ENCODE measurements around the gene MTERF1. TPM values are rescaled to one million over a fixed set of nuclear protein-coding genes. Genes with fewer than 3 reads are reported as not detected.

Gene MTERF1, protein sequence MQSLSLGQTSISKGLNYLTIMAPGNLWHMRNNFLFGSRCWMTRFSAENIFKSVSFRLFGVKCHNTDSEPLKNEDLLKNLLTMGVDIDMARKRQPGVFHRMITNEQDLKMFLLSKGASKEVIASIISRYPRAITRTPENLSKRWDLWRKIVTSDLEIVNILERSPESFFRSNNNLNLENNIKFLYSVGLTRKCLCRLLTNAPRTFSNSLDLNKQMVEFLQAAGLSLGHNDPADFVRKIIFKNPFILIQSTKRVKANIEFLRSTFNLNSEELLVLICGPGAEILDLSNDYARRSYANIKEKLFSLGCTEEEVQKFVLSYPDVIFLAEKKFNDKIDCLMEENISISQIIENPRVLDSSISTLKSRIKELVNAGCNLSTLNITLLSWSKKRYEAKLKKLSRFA
- 19.3 TPM for total RNA-seq
- 21.2 TPM for polyA plus RNA-seq
- long read RNA-seq, donor 1, result 0 reads
- long read RNA-seq, donor 2, result 0 reads
- long read RNA-seq, donor 3, transcript MTERF1-201 (3 exons, 1,997 nt), result major isoform, 6 of 8 reads
- long read RNA-seq, donor 3, partial matches to known transcripts, result 0 of 8 reads
- long read RNA-seq, donor 3, other reads (novel, unspliced or antisense), result 0 of 8 reads
- long read RNA-seq, donor 4, partial matches to known transcripts, result 0 of 5 reads
- long read RNA-seq, donor 4, other reads (novel, unspliced or antisense), result 0 of 5 reads
- long read RNA-seq, donor 5, transcript MTERF1-201 (3 exons, 1,997 nt), result major isoform, 5 of 9 reads
- long read RNA-seq, donor 5, partial matches to known transcripts, result 0 of 9 reads
- long read RNA-seq, donor 5, other reads (novel, unspliced or antisense), result 0 of 9 reads
- long read RNA-seq, donor 6, partial matches to known transcripts, result 0 of 6 reads
- long read RNA-seq, donor 6, other reads (novel, unspliced or antisense), result 0 of 6 reads
- long read RNA-seq, donor 7, transcript MTERF1-201 (3 exons, 1,997 nt), result major isoform, 13 of 17 reads
- long read RNA-seq, donor 7, partial matches to known transcripts, result 0 of 17 reads
- long read RNA-seq, donor 7, other reads (novel, unspliced or antisense), result 0 of 17 reads
- long read RNA-seq, donor 8, partial matches to known transcripts, result 0 of 2 reads
- long read RNA-seq, donor 8, other reads (novel, unspliced or antisense), result 0 of 2 reads
- long read RNA-seq, donor 9, partial matches to known transcripts, result 0 of 4 reads
- long read RNA-seq, donor 9, other reads (novel, unspliced or antisense), result 0 of 4 reads
- long read RNA-seq, donor 10, transcript MTERF1-201 (3 exons, 1,997 nt), result major isoform, 6 of 11 reads
- long read RNA-seq, donor 10, partial matches to known transcripts, result 0 of 11 reads
- long read RNA-seq, donor 10, other reads (novel, unspliced or antisense), result 0 of 11 reads

DNA sequence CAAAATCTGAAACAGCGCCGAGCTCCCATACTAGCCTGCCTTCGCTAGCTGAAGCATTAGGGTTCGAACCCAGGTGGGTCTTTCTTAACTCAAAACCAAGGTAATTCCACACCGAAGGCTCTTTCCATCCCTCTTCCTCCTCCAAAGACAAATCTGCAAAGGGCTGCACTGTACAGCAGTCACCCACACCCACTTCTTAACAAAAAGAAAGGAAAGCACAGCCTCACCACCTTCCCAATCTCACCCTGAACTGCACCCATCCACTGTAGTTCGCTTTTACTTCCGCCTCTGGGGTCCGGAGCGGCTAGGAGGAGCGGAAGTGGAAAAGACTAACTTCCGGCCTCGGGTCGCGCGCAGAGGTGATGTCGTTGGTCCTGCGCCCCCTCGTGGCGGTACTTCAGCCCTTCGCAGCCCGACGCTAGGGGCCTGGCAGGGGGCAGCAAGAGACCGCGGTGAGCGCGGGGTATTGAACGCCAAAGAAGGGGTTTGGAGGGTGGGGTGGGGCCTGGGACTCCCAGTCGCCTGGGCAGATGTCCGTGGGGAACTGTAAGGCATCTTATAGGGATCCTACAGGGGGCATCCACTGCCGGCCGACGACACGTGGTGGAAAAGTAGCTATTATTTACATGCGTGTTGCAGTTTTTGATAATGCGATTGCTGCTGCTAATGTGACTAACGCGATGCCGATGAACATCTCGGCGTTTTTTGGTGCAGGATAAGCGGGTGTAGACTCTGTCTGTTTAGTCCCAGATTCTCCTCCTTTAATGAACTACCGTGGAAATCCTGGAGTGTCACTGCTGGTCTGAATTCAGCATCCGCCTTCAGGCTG, at the start of gene MTERF1:
Gene MTERF1, minus strand, starts transcription at position 290 of the 829 bp plus-strand sequence. CDS start 619 bp downstream, outside the sequence.
- peak; percentile 85 to 97 (median 93) for DNase-seq (ENCODE audit: low read depth in 6 of 9, low spot score in 9 of 9)

DNA sequence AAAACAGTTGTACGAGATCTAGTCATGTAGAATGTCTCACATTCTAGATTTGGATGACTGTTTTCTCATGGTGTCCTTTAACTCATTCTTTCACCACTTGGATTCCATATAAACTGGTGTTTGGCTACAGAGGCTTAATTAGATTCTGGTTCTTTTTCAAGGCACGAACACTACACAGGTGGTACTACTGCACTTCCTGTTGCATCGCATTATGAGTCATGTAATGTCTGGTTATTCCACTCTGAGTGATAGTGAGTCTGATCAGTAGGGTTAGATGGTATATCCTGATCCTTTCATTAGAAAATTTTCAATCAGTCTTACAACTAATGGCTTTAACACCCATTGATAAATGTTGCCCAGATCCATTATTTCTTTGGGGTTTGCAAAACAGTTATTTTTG, 49.0 kb upstream of the MTERF1 start:
- no peak for DNase-seq (ENCODE audit: low read depth in 6 of 9, low spot score in 9 of 9)
- Histone ChIP-seq H3K9me3 (ENCODE audit: control insufficient read depth in 2 of 2, insufficient read depth in 1 of 2, low read length in 1 of 2) (no peaks in the 10 kb centered on the region), H3K36me3 (ENCODE audit: control insufficient read depth in 2 of 2, insufficient read depth in 2 of 2, low read length in 1 of 2) (no peaks in the 10 kb centered on the region), H3K27me3 (ENCODE audit: control insufficient read depth in 2 of 2, insufficient read depth in 1 of 2, low read length in 1 of 2) (no peaks in the 10 kb centered on the region), H3K4me1 (ENCODE audit: control insufficient read depth in 2 of 2, insufficient read depth in 2 of 2, low read length in 2 of 2) (no peaks in the 10 kb centered on the region), H3K27ac (ENCODE audit: low read depth in 1 of 2, low read length in 1 of 2) (no peak overlapping the region), H3K4me3 (ENCODE audit: low read length in 2 of 2) (no peak overlapping the region)
- 90% methylated on average over 3 of the region's 3 CpGs for WGBS

More for the DNA sequence above, at the start of gene MTERF1:
- H3K4me3 ChIP-seq (ENCODE audit: low read length in 2 of 2), result peak within 1 kb of the TSS; percentile 71 to 93
- H3K36me3 ChIP-seq (ENCODE audit: control insufficient read depth in 2 of 2, insufficient read depth in 2 of 2, low read length in 1 of 2), result peaks cover 0 to 4% of the 10 kb centered on the region in 2 donors
- H3K9me3 ChIP-seq (ENCODE audit: control insufficient read depth in 2 of 2, insufficient read depth in 1 of 2, low read length in 1 of 2), result peaks cover 0 to 7% of the 10 kb centered on the region in 2 donors
- peaks cover 6 to 10% of the 10 kb centered on the region in 2 donors for H3K4me1 ChIP-seq (ENCODE audit: control insufficient read depth in 2 of 2, insufficient read depth in 2 of 2, low read length in 2 of 2)
- 5% methylated on average over 43 of the region's 43 CpGs for WGBS
- H3K27me3 ChIP-seq (ENCODE audit: control insufficient read depth in 2 of 2, insufficient read depth in 1 of 2, low read length in 1 of 2), result no peaks in the 10 kb centered on the region
- peak within 1 kb of the TSS; percentile 54 to 81 for H3K27ac ChIP-seq (ENCODE audit: low read depth in 1 of 2, low read length in 1 of 2)

DNA sequence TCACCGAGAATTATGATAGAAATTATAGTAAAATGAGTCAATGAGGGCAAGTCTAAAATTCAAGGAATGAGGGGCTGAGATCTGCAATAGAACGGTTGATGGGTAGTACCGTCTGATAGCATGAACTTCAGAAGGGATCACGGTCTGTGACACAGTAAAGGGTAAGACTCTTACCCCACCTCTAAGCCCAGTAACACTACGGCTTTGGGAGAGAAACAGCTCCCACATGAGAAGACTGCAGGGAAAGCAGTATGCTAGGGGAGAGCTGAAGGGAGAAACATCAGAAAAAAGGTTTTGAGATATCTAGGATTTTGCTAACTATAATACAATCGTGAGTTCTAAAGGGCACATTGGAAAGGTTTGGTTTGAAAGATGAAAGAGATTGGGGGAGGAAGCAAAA, 47.4 kb upstream of the MTERF1 start:
- Histone ChIP-seq H3K4me1 (ENCODE audit: control insufficient read depth in 2 of 2, insufficient read depth in 2 of 2, low read length in 2 of 2) (no peaks in the 10 kb centered on the region), H3K36me3 (ENCODE audit: control insufficient read depth in 2 of 2, insufficient read depth in 2 of 2, low read length in 1 of 2) (no peaks in the 10 kb centered on the region), H3K4me3 (ENCODE audit: low read length in 2 of 2) (no peak overlapping the region), H3K9me3 (ENCODE audit: control insufficient read depth in 2 of 2, insufficient read depth in 1 of 2, low read length in 1 of 2) (no peaks in the 10 kb centered on the region), H3K27me3 (ENCODE audit: control insufficient read depth in 2 of 2, insufficient read depth in 1 of 2, low read length in 1 of 2) (no peaks in the 10 kb centered on the region), H3K27ac (ENCODE audit: low read depth in 1 of 2, low read length in 1 of 2) (no peak overlapping the region)
- no peak for DNase-seq (ENCODE audit: low read depth in 6 of 9, low spot score in 9 of 9)
- WGBS, result 92% methylated on average over 6 of the region's 6 CpGs

DNA sequence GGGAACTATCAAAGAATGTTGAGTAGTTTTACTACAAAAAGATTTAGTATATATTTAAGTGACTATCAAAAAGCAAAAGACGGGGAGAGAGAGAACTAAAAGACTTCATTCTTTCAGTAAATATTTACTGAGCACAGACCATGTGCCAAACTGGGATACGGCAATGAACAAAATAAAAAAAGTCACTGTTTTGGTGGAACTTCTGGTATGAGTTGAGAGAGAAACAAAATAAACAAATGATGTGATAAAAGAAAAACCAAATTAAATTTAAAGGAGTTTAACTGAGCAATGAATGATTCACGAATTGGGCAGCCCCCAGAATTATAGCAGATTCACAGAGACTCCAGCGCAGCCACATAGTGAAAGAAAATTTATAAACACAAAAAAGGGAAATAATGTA, 42.4 kb upstream of the MTERF1 start:
- H3K9me3 ChIP-seq (ENCODE audit: control insufficient read depth in 2 of 2, insufficient read depth in 1 of 2, low read length in 1 of 2), result no peaks in the 10 kb centered on the region
- WGBS, result 91% methylated on average over 4 of the region's 4 CpGs
- no peak overlapping the region for H3K4me3 ChIP-seq (ENCODE audit: low read length in 2 of 2)
- no peaks in the 10 kb centered on the region for H3K27me3 ChIP-seq (ENCODE audit: control insufficient read depth in 2 of 2, insufficient read depth in 1 of 2, low read length in 1 of 2)
- no peaks in the 10 kb centered on the region for H3K36me3 ChIP-seq (ENCODE audit: control insufficient read depth in 2 of 2, insufficient read depth in 2 of 2, low read length in 1 of 2)
- no peak overlapping the region for H3K27ac ChIP-seq (ENCODE audit: low read depth in 1 of 2, low read length in 1 of 2)
- H3K4me1 ChIP-seq (ENCODE audit: control insufficient read depth in 2 of 2, insufficient read depth in 2 of 2, low read length in 2 of 2), result no peaks in the 10 kb centered on the region
- DNase-seq (ENCODE audit: low read depth in 6 of 9, low spot score in 9 of 9), result no peak

DNA sequence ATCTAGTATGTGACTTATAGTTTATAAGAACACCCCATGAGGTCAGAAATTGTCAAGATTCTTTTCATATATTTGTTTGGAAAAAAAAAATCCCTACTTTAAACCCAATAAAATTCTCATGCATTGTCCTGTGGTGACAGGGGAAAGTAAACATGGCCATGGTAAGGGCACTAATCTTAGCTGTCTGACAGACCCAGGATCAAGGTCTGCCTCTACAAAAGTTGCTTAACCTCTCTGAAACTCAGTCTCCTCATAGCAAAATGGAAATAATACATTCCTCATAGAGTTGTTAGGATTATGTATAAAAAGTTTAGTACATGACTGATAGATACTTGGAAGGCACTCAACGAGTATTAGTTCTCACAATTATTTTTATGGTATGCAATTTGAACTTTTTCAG, 37.9 kb upstream of the MTERF1 start:
- H3K4me1 ChIP-seq (ENCODE audit: control insufficient read depth in 2 of 2, insufficient read depth in 2 of 2, low read length in 2 of 2), result no peaks in the 10 kb centered on the region
- no peak overlapping the region for H3K27ac ChIP-seq (ENCODE audit: low read depth in 1 of 2, low read length in 1 of 2)
- no peaks in the 10 kb centered on the region for H3K36me3 ChIP-seq (ENCODE audit: control insufficient read depth in 2 of 2, insufficient read depth in 2 of 2, low read length in 1 of 2)
- no peak overlapping the region for H3K4me3 ChIP-seq (ENCODE audit: low read length in 2 of 2)
- H3K9me3 ChIP-seq (ENCODE audit: control insufficient read depth in 2 of 2, insufficient read depth in 1 of 2, low read length in 1 of 2), result no peaks in the 10 kb centered on the region
- no peaks in the 10 kb centered on the region for H3K27me3 ChIP-seq (ENCODE audit: control insufficient read depth in 2 of 2, insufficient read depth in 1 of 2, low read length in 1 of 2)
- DNase-seq (ENCODE audit: low read depth in 6 of 9, low spot score in 9 of 9), result no peak
- WGBS, result 91% methylated on average over 1 of the region's 1 CpG

DNA sequence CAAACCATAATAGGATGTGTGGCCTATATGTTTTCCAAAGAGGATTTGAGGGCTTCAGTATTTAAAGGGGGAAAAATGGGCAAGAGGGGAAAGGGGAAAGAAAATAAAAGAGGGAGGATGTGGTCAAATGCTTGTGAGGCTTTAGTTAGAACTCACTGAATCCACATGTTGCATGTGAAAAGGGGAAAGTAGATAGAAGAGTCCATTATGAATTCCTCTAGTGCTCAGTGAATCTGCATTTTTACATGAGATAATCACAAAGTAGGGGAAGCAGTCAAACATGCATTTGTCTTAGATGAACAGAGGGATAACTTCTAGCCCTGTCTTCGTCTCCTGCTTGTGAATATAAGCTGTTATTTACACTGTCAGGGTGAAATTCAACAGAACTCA, 35.5 kb upstream of the MTERF1 start:
- H3K27me3 ChIP-seq (ENCODE audit: control insufficient read depth in 2 of 2, insufficient read depth in 1 of 2, low read length in 1 of 2), result no peaks in the 10 kb centered on the region
- no peaks in the 10 kb centered on the region for H3K9me3 ChIP-seq (ENCODE audit: control insufficient read depth in 2 of 2, insufficient read depth in 1 of 2, low read length in 1 of 2)
- H3K4me1 ChIP-seq (ENCODE audit: control insufficient read depth in 2 of 2, insufficient read depth in 2 of 2, low read length in 2 of 2), result no peaks in the 10 kb centered on the region
- no peak overlapping the region for H3K4me3 ChIP-seq (ENCODE audit: low read length in 2 of 2)
- no peak for DNase-seq (ENCODE audit: low read depth in 6 of 9, low spot score in 9 of 9)
- H3K36me3 ChIP-seq (ENCODE audit: control insufficient read depth in 2 of 2, insufficient read depth in 2 of 2, low read length in 1 of 2), result no peaks in the 10 kb centered on the region
- 95% methylated on average over 1 of the region's 1 CpG for WGBS
- H3K27ac ChIP-seq (ENCODE audit: low read depth in 1 of 2, low read length in 1 of 2), result no peak overlapping the region

DNA sequence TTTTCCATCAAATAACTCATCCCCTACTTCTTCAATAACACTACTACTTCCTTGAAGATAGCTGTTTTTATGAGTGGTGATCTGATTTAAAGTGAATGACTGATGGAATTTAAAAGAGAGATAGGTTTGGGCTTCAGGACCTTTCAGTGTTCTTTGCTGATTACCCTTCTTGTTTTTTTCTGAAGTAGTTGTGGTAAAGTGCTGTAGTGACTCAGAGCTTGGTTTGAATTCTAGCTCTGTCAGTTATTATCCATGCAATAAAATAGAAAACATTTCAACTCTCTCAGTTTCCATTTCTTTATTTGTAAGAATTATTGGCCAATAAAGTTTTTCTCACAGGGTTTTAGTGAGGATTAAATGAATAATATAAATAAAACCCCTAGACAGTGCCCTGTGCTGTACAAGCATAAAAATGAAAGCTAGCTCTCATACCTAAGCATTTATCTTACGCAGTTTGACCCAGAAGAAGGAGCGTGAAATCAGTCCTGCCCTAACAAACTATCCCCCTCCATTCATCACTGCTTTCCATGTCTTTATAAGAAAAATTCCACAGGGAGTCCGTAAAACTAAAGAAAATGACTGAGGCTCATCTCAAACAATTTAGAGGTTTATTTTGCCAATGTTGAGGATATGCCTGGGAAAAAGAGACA, 35.0 kb upstream of the MTERF1 start:
- WGBS, result 97% methylated on average over 3 of the region's 3 CpGs
- H3K9me3 ChIP-seq (ENCODE audit: control insufficient read depth in 2 of 2, insufficient read depth in 1 of 2, low read length in 1 of 2), result no peaks in the 10 kb centered on the region
- H3K4me3 ChIP-seq (ENCODE audit: low read length in 2 of 2), result no peak overlapping the region
- no peaks in the 10 kb centered on the region for H3K4me1 ChIP-seq (ENCODE audit: control insufficient read depth in 2 of 2, insufficient read depth in 2 of 2, low read length in 2 of 2)
- H3K27ac ChIP-seq (ENCODE audit: low read depth in 1 of 2, low read length in 1 of 2), result no peak overlapping the region
- no peaks in the 10 kb centered on the region for H3K27me3 ChIP-seq (ENCODE audit: control insufficient read depth in 2 of 2, insufficient read depth in 1 of 2, low read length in 1 of 2)
- no peak for DNase-seq (ENCODE audit: low read depth in 6 of 9, low spot score in 9 of 9)
- H3K36me3 ChIP-seq (ENCODE audit: control insufficient read depth in 2 of 2, insufficient read depth in 2 of 2, low read length in 1 of 2), result no peaks in the 10 kb centered on the region

DNA sequence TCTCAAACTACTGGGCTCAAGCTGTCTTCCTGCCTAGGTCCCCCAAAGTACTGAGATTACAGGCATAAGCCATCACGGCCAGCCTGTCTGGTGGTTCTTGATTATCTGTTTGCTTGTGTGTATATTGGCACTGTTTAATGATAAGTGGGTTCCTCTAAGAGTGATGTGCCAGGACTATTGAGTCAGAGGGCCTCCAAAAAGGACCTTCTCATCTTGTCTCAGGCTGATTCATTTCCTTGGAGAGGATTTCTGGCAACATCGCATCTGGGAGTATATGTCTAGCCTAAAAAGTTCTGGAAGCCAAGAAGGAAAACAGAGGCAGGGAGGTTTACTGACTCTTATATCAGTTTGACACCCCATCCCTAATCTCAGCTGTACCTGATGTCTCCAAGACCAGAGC, 33.1 kb upstream of the MTERF1 start:
- WGBS, result 93% methylated on average over 2 of the region's 2 CpGs
- no peak overlapping the region for H3K27ac ChIP-seq (ENCODE audit: low read depth in 1 of 2, low read length in 1 of 2)
- no peaks in the 10 kb centered on the region for H3K36me3 ChIP-seq (ENCODE audit: control insufficient read depth in 2 of 2, insufficient read depth in 2 of 2, low read length in 1 of 2)
- H3K27me3 ChIP-seq (ENCODE audit: control insufficient read depth in 2 of 2, insufficient read depth in 1 of 2, low read length in 1 of 2), result no peaks in the 10 kb centered on the region
- H3K4me3 ChIP-seq (ENCODE audit: low read length in 2 of 2), result no peak overlapping the region
- no peaks in the 10 kb centered on the region for H3K4me1 ChIP-seq (ENCODE audit: control insufficient read depth in 2 of 2, insufficient read depth in 2 of 2, low read length in 2 of 2)
- no peaks in the 10 kb centered on the region for H3K9me3 ChIP-seq (ENCODE audit: control insufficient read depth in 2 of 2, insufficient read depth in 1 of 2, low read length in 1 of 2)
- no peak for DNase-seq (ENCODE audit: low read depth in 6 of 9, low spot score in 9 of 9)
